Activated CD8-positive, alpha-beta memory T cell treated with anti-CD3 and anti-CD28 coated beads, Interleukin-2, amount 50 U/mL, for 24 hours (primary cell): ENCODE data around the gene EFCAB6.

ENCODE experiments used
- DNase-seq: peaks from one replicate; pipeline ENCODE4 v3.0.0-alpha.2; 2020; ENCODE audit errors: extremely low read depth

The EFCAB6 gene

GRCh38 chr22:43812149-43812842 lies at the start of gene EFCAB6:
TSS of gene EFCAB6 (minus strand) at chr22:43812305. CDS start at chr22:43782318, 29,987 bp downstream.
- DNase-seq = peak; percentile 81

DNA sequence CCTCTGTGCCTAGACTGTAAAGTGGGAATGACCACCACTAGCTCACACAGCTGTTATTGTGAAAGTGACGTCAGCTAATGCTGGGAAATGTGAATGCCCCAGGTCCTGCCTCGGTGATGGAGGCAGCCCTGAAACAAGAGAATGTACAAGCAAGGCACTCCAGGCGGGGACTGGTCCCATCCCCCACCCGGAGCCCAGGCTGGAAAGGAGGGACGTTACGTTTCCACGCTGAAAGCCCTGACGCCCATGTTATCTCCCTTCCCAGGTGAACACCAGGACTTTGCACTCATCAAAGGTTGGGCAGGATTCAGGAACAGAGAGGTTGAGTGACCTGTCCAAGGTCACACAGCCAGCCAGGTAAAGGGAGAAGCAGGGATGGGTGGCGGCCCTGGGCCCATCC lies 49.4 kb upstream of the EFCAB6 start:
- DNase-seq = no peak

GRCh38 chr22:43860831-43861230 lies 48.7 kb upstream of the EFCAB6 start:
- DNase-seq = no peak

DNA sequence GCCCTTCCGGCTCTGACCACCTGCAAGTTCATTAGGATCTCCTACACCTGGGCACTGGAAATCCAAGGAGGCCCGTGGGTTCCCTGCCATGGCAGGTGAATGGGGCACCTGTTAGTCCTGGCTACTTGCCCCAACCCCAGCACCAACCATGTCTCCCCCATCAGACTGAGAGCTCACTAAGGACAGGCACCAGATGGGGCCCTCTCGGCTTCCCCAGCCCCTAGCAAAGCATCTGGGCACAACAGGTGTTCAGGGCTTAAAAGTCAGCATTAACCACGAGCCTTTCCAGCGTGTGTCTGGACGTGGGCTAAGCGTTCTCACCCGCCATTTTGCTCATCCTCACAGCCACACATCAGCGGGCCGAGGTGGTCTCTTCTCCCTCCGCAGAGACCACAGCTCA lies 48.0 kb upstream of the EFCAB6 start:
- no peak for DNase-seq

- DNase-seq = no peak
Measured at GRCh38 chr22:43859621-43860020, 47.5 kb upstream of the EFCAB6 start.

DNA sequence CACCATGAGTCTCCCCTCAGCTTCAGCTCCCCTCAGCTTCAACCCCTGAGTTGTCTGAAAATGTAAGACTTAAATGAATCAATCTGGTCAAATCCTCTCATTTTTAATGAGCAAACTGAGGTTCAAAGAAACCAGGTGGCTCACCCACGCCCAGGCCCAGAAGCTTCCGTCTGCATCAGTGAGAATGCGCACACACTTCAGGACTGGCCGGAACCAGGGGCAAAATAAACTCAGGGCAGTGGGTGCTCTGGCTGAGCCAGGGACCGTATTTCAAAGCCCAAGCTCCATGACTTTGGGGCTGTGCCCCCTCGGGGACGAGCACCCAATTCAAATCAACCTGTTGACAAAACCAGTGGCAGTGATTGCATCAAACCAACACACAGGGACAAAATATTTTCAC lies 47.1 kb upstream of the EFCAB6 start:
- DNase-seq = no peak

DNA sequence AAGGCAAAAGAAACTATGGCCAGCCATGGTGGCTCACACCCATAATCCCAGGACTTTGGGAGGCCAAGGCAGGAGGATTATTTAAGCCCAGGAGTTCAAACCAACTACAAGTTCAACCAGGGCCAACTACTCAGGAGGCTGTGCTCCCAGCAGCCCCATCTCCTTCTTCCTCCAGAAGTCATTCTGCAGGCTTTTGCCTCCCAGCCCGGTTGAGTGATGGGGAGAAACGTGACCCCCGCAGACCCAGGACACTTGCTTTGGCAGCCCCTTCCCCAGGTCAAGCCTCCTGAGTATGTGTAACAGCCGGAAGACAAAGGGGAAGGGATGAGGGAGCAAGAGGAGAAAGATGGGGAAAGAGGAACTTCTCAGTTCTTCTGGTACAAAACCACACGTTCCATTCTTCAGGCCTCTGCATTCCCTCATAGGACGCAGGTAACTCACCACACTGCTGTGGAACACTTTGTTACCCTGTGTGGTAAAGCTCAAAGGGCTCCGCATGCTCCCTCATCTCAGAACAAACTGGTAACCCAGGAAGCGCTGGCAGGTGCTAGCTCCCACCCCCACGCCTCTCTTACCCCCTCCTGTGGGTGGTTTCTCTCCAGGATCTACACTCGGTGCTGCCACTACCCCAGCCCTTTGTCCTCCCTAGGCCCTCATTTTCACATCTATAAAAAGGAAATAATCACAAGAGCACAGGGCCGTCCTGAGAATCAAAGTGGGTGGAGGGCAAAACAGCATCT lies 46.2 kb upstream of the EFCAB6 start:
- no peak for DNase-seq

DNA sequence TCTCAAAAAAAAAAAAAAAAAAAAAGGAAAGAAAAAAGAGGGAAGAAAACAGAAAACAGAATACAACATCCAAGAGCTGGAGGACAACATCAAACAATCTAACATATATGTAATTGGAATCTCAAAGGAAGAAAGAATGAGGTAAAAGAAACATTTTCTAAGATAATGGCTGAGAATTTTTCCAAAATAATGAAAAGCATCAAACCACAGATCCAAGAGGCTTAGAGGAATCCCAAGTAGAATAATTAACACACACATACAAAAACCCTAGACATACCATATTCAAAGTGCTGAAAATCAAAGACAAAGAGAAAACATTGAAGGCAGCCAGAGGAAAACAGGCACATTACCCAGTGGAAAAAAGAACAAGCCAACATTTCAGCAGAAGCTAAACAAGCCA lies 45.3 kb upstream of the EFCAB6 start:
- no peak for DNase-seq

GRCh38 chr22:43855431-43855830 lies 43.3 kb upstream of the EFCAB6 start:
- no peak for DNase-seq

DNA sequence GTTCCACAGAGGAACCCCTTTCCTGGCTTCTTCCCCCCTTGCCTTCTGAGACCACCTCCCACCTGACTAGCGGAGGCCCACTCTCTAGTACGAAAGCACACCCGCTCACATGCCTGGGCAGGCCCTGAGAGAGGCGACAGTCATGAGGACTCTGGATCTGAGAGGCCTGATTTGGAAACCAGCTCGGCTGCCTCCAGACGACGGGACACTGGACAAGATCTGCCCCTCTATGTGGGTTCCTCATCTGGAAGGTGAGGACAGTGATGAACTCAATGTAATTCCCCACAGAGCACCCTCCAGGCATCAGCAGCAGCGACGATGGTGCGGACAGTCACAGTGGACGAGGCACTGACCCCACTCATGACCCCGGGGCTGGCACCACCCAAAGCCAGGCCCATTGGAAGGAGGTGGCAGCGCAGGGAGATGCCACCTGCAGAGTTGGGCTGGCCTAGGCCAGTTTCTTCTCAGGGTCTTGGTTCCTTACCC lies 42.7 kb upstream of the EFCAB6 start:
- DNase-seq = no peak

DNA sequence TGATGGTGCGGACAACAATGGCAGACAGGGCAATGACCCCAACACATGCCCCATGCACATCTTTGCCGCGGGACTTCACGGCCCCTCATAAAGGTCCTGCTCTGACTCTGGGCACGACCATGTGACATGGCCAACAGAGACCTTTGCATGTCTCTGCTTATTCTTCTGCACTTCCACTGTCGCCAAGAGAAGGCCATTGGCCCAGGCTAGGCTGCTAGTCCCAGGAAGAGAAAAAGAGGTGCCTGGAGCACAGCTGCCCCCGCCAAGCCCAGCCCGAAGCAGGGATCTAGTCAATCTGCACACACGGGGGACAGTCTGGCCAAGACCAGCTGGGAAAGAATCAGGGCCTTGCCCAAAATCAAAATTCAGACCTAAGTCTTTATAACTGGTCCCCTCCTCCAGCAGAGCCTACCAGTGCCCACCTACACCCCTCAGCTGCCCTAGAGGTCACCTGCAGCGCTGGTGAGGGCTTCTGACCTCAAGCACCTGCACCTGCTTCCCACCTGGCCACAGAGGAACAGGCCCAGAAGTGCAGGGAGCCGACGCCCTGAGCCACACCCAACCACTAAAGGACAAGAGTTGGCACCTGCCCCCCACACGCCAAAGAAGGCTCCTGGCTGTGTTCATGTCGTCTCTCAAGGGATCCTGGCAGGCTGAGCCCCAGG lies 42.1 kb upstream of the EFCAB6 start:
- no peak for DNase-seq

DNA sequence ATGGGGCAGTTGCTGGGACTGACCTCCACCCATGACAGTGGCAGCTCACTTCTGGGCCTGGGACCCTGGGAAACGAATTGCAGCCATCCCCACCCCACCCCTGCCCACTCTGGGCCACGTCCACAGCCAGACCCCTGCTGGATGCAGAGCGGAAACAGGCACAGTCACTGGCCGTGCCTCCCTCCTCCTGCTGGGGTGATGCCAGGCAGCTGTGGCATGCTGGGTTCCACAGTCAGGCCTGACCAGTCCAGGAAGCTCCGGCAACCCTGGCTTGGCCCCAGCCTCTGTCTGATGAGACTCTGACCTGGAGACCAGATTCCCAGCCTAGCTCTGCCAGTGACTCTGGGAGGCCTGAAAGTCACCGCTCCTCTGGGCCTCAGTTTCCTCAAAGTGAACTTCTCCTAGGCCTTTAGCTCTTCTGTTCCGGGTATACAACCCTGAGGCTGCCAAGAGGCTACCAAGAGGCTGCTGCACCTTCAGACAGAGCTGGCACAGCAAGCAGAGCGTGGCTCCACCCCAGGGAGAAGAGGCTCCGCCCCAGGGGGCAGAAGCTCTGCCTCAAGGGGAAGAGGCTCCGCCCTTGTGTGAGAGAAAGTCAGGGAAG lies 41.3 kb upstream of the EFCAB6 start:
- no peak for DNase-seq

DNA sequence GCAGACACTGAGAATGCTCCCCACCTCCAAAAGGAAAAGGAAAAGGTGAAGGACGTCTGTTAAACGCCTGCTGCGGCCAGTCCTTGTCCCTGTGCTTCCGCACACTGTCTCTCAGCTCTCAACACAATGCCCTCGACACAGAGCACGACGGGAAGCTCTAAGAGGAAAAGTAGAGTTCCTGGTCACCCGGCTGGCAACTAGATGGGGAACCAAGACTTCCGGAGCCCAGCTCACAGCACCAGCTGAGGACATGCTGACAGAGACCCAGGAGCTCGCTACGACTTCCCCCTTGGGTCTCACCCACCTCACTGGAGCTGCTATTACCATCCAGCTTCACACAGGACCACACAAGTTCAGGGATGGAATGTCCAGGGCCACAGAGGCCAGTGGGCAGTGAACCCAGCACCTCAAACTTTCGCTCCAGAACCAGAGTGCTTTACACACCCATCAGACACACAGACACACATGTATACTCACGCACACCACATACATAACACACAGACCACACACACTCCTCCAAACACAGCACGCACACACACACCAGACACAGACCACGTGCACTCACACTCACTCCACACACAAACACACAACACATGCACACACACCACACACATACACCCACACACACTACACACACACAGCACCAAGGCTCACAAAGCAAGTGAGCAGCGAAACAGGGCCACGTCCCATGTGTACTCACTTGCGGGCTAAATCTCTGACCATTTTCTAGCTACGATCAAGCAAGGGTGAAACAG lies 40.6 kb upstream of the EFCAB6 start:
- no peak for DNase-seq

- DNase-seq = no peak
Measured at GRCh38 chr22:43851979-43852307, 39.8 kb upstream of the EFCAB6 start.

DNA sequence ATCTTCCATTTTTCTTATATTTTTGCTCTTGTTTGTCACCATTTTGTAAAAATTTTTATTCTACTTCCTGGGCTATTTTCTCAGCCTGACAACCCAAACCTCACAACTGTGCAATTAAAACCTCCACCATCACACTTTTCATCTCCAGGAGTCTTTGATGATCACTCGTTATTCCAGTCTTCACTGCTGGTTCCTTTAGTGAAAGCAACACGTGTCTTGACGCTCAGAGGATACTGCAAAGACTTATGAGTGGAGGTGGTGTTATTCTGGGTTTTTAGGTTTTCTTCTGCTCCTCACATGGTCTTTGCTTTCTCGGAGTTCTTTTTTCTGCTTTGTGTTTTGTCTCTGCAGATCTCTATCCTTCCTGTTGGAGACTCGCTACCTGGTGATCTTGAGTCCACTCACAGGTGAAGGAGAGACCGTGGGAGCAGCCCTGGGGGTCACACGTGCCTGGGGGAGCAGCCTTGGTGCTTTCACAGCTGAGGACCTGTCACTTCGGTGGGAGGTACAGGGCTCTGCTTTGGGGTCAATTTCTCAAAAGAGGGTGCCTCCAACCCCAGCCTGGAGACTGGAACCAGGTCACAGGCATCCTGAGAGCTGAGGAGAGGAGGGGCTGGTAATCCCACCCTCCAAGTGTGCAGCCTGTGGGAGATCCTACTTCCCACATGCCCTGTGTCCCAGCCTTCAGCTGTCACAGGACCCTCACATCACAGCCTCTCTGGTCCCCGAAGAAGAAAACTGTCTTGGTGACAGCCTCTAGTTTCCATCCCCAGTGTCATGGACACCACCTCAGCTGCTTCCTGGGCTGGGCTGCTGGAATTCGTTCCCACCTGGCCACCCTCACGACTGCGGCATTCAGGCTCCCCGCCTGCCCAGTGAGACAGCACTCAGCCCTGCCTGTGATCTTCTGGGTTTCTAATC lies 39.2 kb upstream of the EFCAB6 start:
- DNase-seq = no peak

- no peak for DNase-seq
Measured at GRCh38 chr22:43850529-43850928, 38.4 kb upstream of the EFCAB6 start.

- DNase-seq = no peak
Measured at GRCh38 chr22:43849731-43850130, 37.6 kb upstream of the EFCAB6 start.

DNA sequence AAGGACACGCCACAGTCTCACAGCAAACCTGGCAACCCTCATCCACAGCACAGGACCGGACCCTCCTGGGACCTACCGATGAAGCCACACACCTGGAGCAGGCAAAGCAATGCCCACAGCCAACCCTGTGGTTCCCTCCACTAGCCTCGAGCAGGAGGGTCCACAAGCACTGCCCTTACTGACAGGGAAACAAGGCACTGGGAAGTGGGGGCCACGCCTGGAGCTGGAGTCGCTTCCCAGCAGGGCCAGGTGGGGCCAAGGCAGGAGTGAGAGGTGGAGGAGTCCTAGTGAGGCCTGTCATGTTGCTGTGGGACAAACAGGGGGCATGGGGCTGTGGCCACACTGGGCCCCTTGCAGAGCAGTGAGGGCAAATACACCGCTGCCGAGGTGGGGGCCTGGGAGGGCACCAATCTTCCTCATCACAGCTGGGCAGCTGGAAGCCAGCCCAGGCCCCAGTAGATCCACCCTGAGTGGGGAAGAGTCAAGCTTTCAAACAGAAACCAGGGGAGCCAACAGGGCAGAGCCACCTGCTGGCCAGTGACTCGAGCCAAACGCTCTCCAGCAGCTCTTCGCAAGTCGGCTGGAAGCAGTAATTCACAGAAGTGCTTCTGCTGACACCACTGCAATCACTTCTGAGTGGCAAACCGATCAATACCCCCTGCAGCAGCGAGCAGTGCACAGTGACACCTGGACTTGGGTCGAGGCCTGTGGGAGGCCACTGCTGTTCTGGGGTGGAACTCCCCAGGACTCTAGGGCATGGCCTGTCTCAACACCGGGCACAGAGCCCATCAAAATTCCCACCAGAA lies 36.5 kb upstream of the EFCAB6 start:
- no peak for DNase-seq

DNA sequence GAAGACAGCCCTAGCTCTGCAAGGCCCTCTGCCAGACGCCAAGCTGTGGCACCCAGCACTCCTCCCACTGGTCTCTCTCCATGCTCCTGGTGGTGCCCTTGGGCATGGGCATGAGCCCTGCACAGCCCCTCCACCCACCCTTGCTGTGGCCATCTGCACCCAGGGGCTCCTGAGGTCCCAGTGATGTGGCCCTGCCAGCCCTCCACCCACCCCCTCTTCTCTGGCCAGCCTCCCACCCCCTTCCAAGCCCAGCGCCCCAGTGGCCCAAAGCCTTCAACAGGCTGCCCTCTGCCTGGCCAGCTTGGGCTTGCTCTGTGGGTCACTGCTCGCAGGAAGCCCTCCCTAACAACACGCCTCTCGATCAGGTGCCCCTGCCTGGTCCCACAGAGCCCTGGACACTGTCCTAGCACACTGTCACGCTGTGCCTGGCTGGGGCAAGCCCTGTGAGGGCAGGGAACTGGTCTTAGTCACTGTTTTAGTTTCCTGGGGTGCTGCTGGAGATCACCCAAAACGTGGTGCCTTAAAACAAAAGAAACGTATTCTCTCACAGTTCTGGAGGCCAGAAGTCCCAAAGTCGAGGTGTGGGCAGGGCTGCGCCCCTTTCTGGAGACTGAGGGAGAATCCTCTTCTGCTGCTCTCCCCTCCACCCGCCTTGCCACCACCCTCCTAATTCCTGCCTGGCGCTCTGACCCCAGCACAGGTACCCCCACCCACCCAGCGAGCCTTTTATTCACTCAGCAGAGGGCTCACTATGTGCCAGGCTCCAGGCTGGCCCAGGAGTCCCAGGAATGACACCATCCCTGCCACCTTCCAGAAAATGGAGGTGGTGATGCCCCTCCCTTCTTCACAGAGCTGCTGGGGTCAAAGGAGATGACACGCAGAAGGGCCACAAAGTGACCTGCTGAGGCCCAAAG lies 35.5 kb upstream of the EFCAB6 start:
- DNase-seq = no peak
